Caco-2 (cell line): ENCODE data around the gene INPPL1. TPM values are rescaled to one million over a fixed set of nuclear protein-coding genes. Genes with fewer than 3 reads are reported as not detected.
"Not testable (repeated sequence)": the region's sequence is repeated elsewhere in the genome, so short reads cannot be mapped to it uniquely, and the experiment has no call there.

Experiments used
- BruUV-seq: library from RNA; stranded (reverse); fragments of 400-500 nt; replicated peaks from 2 replicates; lab custom pipeline; 2021; lab: Mats Ljungman, UMichigan
- CTCF ChIA-PET: fragments of 300-600 bp; sonication (Branson Sonifier 250); formaldehyde crosslinking; loops from one replicate; lab custom pipeline; 2022; ENCODE audit warnings: antibody characterized with exemption; lab: Charles Lee
- POLR2A ChIA-PET: fragments of 300-600 bp; sonication (Branson Sonifier 250); formaldehyde crosslinking; loops from one replicate; lab custom pipeline; 2022; ENCODE audit warnings: antibody characterized with exemption; lab: Charles Lee
- DNase-seq, 2 experiments: peaks; one replicate each; pipeline versions ENCODE4 v3.0.0 to v3.0.0-alpha.2; 2020 to 2022
- H3K27me3 ChIP-seq: replicated peaks from 2 replicates; pipeline ENCODE4 v1.6.0; 2011; ENCODE audit warnings: low read length; ENCODE audit not compliant: control insufficient read depth, insufficient read depth
- H3K36me3 ChIP-seq: 2 replicates; pipeline ENCODE4 v1.5.1; 2011; ENCODE audit warnings: low read length; ENCODE audit not compliant: control insufficient read depth, insufficient read depth
- H3K4me1 ChIP-seq: fragments of 250-450 bp; sonication (Bioruptor Pico); 2 replicates; pipeline ENCODE4 v1.5.1; 2020; ENCODE audit warnings: mild to moderate bottlenecking
- H3K4me3 ChIP-seq: 2 replicates; pipeline ENCODE4 v1.5.1; 2011; ENCODE audit warnings: low read depth, mild to moderate bottlenecking, control low read depth, low read length
- H3K9me3 ChIP-seq: fragments of 250-450 bp; sonication (Bioruptor Pico); 2 replicates; pipeline ENCODE4 v1.5.1; 2020; ENCODE audit warnings: mild to moderate bottlenecking, moderate library complexity
- H3K27ac Mint-ChIP-seq: one replicate; pipeline ENCODE4 v1.8.0; 2022; ENCODE audit warnings: mixed read lengths; ENCODE audit not compliant: unreplicated experiment
- H3K27me3 Mint-ChIP-seq: one replicate; pipeline ENCODE4 v1.8.0; 2022; ENCODE audit warnings: mixed read lengths; ENCODE audit not compliant: insufficient read depth, unreplicated experiment
- H3K36me3 Mint-ChIP-seq: one replicate; pipeline ENCODE4 v1.8.0; 2022; ENCODE audit warnings: mild to moderate bottlenecking, mixed read lengths; ENCODE audit not compliant: insufficient read depth, unreplicated experiment
- H3K4me1 Mint-ChIP-seq: one replicate; pipeline ENCODE4 v1.8.0; 2022; ENCODE audit warnings: low read depth, mixed read lengths; ENCODE audit not compliant: unreplicated experiment
- H3K4me3 Mint-ChIP-seq: one replicate; pipeline ENCODE4 v1.8.0; 2022; ENCODE audit warnings: mild to moderate bottlenecking, moderate library complexity, mixed read lengths; ENCODE audit not compliant: unreplicated experiment
- H3K9me3 Mint-ChIP-seq: one replicate; pipeline ENCODE4 v1.8.0; 2022; ENCODE audit warnings: mixed read lengths; ENCODE audit not compliant: unreplicated experiment
- CTCF ChIP-seq, 2 experiments: fragments of 200-600 bp in 1 of 2; IDR thresholded peaks; 1 replicate in 1 of 2; 2 replicates in 1 of 2; pipeline versions ENCODE4 v1.5.1 to v1.8.0; 2011 to 2022; ENCODE audit warnings: antibody characterized with exemption in 1 of 2, control low read depth in 1 of 2, inconsistent platforms in 1 of 2, low read depth in 1 of 2, low read length in 1 of 2, mild to moderate bottlenecking in 1 of 2, moderate library complexity in 1 of 2; ENCODE audit not compliant: insufficient read depth in 1 of 2, severe bottlenecking in 1 of 2, unreplicated experiment in 1 of 2
- intact Hi-C: fragments of 100-400 bp; cut with micrococcal nuclease; formaldehyde crosslinking; loops from one replicate; pipeline ENCODE4 v1.10.0; 2022; ENCODE audit not compliant: unreplicated experiment
- total RNA-seq: library from RNA; stranded (reverse); gene quantifications from 2 replicates; pipeline ENCODE4 v1.2.3, GENCODE V29; 2022

The INPPL1 gene
- total RNA-seq, 1 experiment from 2014 or later, result 393 TPM

- intact Hi-C loops, result no loop called here
- H3K4me3 ChIP-seq, result no peak overlapping the region
- DNase-seq, result no peak
- 0 out of 2 replicates have a peak, but pooled peaks cover 1% of the 10 kb centered on the region for H3K36me3 ChIP-seq
- Mint-ChIP-seq H3K4me1 (peaks cover 34% of the 10 kb centered on the region), H3K4me3 (no peak overlapping the region), H3K27me3 (no peaks in the 10 kb centered on the region), H3K27ac (no peak overlapping the region), H3K36me3 (no peaks in the 10 kb centered on the region), H3K9me3 (no peaks in the 10 kb centered on the region)
- no peaks in the 10 kb centered on the region for H3K27me3 ChIP-seq
- BruUV-seq, result no TSS peak
- TF ChIP-seq CTCF (IDR thresholded peaks at IDR 0.05; ENCODE audit: insufficient read depth in 1 of 2, low read depth in 1 of 2, low read length in 1 of 2, severe bottlenecking in 1 of 2, unreplicated experiment in 1 of 2), result no peak
- CTCF ChIA-PET, result interaction anchor here (1.1 to 1.7 kb wide), 3 partner anchors 35 to 154 kb away, joined by 4 to 8 read pairs (median 6); no protein-coding TSS in a partner anchor
- H3K9me3 ChIP-seq, result no peaks in the 10 kb centered on the region
- POLR2A ChIA-PET, result no interaction called here
- peaks cover 31% of the 10 kb centered on the region for H3K4me1 ChIP-seq
Observed at GRCh38 chr11:72179049-72179803, 45.3 kb upstream of the INPPL1 start.

- no peaks in the 10 kb centered on the region for H3K27me3 ChIP-seq
- H3K4me3 ChIP-seq, result no peak overlapping the region
- no peak for TF ChIP-seq CTCF (IDR thresholded peaks at IDR 0.05; ENCODE audit: insufficient read depth in 1 of 2, low read depth in 1 of 2, low read length in 1 of 2, severe bottlenecking in 1 of 2, unreplicated experiment in 1 of 2)
- Mint-ChIP-seq H3K27ac (peak overlapping the region; percentile 40), H3K36me3 (no peaks in the 10 kb centered on the region), H3K27me3 (no peaks in the 10 kb centered on the region), H3K9me3 (no peaks in the 10 kb centered on the region), H3K4me3 (no peak overlapping the region), H3K4me1 (peaks cover 27% of the 10 kb centered on the region)
- intact Hi-C loops, result loop anchor here (5.0 kb wide), 1 partner anchor 42 kb away; the partner anchor contains the start of gene INPPL1
- BruUV-seq, result no TSS peak
- POLR2A ChIA-PET, result no interaction called here
- H3K36me3 ChIP-seq, result 0 out of 2 replicates have a peak, but pooled peaks cover 1% of the 10 kb centered on the region
- CTCF ChIA-PET, result interaction anchor here (0.6 to 1.7 kb wide), 7 partner anchors 14 to 251 kb away, joined by 3 to 8 read pairs (median 5); no protein-coding TSS in a partner anchor
- H3K9me3 ChIP-seq, result no peaks in the 10 kb centered on the region
- H3K4me1 ChIP-seq, result peaks cover 24% of the 10 kb centered on the region
- DNase-seq, result no peak
Observed at GRCh38 chr11:72179804-72180396, 44.7 kb upstream of the INPPL1 start.

GRCh38 chr11:72180892-72181552 lies 43.5 kb upstream of the INPPL1 start:
- H3K36me3 Mint-ChIP-seq, H3K9me3 ChIP-seq, H3K27me3 Mint-ChIP-seq, H3K27me3 ChIP-seq, H3K9me3 Mint-ChIP-seq, H3K4me3 ChIP-seq, H3K36me3 ChIP-seq, POLR2A ChIA-PET, BruUV-seq: not testable (repeated sequence)
- Mint-ChIP-seq H3K27ac (peak overlapping the region; percentile 40), H3K4me3 (peak overlapping the region; percentile 20), H3K4me1 (peaks cover 27% of the 10 kb centered on the region)
- CTCF ChIA-PET, result interaction anchor here (0.8 to 5.0 kb wide), 6 partner anchors 15 to 250 kb away, joined by 3 to 54 read pairs (median 7); no protein-coding TSS in a partner anchor
- peaks cover 13% of the 10 kb centered on the region for H3K4me1 ChIP-seq
- peak in 1 of 2 experiments; percentile 60 for DNase-seq
- intact Hi-C loops, result loop anchor here (1.0 to 5.0 kb wide), 2 partner anchors 37 to 41 kb away; partner anchors contain the start of gene INPPL1
